Measurements from ENCODE around the gene SRSF4.

The SRSF4 gene

DNA sequence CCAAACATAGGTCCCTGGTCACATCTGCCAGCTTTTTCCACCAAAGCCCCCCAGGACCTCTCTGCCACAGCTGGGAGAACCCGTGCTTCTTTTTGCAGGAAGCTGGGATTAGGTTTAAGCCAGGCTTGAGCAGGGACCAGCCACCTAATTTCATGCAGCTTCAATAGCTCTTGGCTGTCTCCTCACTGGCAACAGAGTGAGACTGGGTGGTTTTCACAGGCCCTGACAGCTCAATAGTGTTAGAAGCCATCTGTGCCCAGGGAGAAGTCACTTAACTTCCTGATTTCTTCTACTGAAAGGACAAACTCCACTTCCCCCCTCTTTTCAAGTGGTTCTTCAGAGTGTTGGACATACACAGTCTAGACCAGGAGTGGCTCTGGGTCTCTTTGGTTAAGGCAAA is 20.4 kb upstream of the SRSF4 start:
- in situ Hi-C loops (cut with MboI; ENCODE audit: low sequenced_read_pairs), result loop anchor here (10.0 kb wide), 1 partner anchor 317 kb away; no protein-coding TSS in a partner anchor

GRCh38 chr1:29201595-29202051 is 19.9 kb upstream of the SRSF4 start:
- in situ Hi-C loops (cut with MboI; ENCODE audit: low sequenced_read_pairs), result loop anchor here (10.0 kb wide), 1 partner anchor 317 kb away; no protein-coding TSS in a partner anchor

- in situ Hi-C loops (cut with MboI; ENCODE audit: low sequenced_read_pairs), result loop anchor here (10.0 kb wide), 1 partner anchor 316 kb away; no protein-coding TSS in a partner anchor
These were observed 19.4 kb upstream of the SRSF4 start for GRCh38 chr1:29200906-29201594.

DNA sequence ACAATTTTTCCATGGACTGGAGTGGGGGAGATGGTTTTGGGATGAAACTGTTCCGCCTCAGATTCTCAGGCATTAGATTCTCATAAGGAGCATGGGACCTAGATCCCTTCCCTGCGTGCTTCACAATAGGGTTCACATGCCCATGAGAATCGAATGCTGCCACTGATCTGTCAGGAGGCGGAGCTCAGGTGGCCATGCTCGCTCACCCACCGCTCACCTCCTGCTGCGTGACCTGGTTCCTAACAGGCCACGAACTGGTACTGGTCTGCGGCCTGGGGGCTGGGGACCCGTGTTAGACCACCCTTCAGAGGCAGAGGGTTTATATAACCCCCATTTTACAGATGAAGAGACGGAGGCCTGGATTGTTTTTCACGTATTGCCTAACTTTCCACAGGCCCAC is 16.3 kb upstream of the SRSF4 start:
- in situ Hi-C loops (cut with MboI; ENCODE audit: low sequenced_read_pairs), result loop anchor here (25.0 kb wide), 1 partner anchor 411 kb away; no protein-coding TSS in a partner anchor

DNA sequence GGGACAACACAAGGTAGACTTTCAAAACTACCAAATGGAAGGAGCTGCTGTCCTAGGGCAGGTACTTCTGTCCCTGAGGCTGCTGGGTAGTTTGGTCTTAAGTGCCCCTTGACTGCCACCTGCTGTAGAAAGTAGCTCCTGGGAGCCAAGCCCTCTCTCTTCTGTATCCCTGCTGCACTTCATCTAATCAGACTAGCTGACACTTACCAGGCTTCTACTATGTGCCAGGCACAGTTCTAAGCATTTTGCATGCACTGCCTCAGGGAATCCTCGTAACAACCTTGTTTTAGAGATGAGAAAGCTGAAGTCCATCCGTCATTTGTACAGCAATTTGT is 15.9 kb upstream of the SRSF4 start:
- in situ Hi-C loops (cut with MboI; ENCODE audit: low sequenced_read_pairs), result loop anchor here (25.0 kb wide), 1 partner anchor 410 kb away; no protein-coding TSS in a partner anchor

- in situ Hi-C loops (cut with MboI; ENCODE audit: low sequenced_read_pairs), result loop anchor here (25.0 kb wide), 1 partner anchor 410 kb away; no protein-coding TSS in a partner anchor
These were observed 15.3 kb upstream of the SRSF4 start for GRCh38 chr1:29196863-29197589.

GRCh38 chr1:29195881-29196291 is 14.2 kb upstream of the SRSF4 start:
- in situ Hi-C loops (cut with MboI; ENCODE audit: low sequenced_read_pairs), result loop anchor here (25.0 kb wide), 1 partner anchor 409 kb away; no protein-coding TSS in a partner anchor

DNA sequence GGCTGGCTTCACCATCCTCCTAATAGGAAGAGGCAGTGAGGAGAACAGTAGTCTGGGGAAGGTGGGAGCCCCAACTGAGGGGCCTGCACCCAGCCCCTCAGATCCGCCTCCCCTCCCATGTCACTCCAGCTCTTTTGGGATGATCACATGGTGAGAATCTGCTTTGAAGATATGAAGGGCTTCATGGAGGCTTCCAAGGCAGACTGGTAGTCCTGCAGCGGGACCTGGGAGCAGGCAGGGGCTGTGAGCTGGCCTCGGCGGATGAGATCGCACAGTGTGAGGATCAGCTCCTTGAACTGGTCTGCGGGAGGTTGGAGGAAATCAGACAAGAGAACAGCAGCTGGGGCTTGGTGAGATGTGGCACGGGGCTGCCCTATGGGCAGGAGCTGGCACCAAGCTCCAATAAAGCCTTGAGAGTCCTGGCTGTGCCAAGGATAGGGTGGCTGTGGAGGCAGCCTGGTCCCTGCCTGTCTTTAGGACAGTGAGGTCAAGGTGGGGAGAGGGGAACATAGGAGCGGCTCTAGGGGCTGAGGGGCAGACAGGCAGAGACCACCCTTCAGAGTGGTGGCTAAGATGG is 12.3 kb upstream of the SRSF4 start:
- in situ Hi-C loops (cut with MboI; ENCODE audit: low sequenced_read_pairs), result loop anchor here (25.0 kb wide), 1 partner anchor 407 kb away; no protein-coding TSS in a partner anchor

DNA sequence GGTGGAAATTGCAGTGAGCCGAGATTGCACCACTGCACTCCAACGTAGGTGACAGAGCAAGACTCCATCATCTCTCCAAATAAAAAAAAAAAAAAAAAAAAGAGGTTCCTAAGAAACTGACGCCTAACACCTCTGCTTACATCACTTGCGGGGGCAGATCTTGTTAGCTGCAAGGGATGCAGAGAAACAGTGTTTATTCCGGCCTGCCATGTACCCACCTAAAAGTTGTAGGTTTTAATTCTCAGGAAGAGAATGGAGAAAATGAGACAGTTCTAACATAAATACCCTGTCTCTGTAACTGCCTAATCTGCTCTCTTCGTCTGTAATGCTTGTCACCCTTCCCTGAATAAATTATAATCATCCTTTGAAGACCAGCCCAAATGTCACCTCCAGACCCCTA is 9.0 kb upstream of the SRSF4 start:
- in situ Hi-C loops (cut with MboI; ENCODE audit: low sequenced_read_pairs), result loop anchor here (25.0 kb wide), 1 partner anchor 403 kb away; no protein-coding TSS in a partner anchor

DNA sequence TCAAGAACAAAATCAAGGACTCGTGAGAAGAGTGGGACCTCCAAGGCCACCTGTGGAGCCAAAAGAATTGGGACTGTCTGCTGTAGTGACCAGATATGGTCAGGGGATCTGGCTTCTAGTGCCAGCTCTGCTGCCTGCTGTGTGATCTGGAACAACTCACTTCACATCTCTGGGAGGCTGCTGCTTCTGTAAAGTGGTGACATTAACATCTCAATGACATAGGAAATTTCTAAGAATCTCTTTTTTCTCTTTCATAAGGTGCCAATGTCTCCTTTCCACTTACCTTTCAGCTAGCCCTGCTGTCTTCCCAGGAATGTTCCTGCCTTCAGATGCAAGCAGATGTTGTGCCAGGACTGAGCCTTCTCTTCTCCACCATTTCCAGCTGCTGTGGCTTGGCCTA is 5.0 kb upstream of the SRSF4 start:
- in situ Hi-C loops (cut with MboI; ENCODE audit: low sequenced_read_pairs), result loop anchor here (25.0 kb wide), 1 partner anchor 399 kb away; no protein-coding TSS in a partner anchor

DNA sequence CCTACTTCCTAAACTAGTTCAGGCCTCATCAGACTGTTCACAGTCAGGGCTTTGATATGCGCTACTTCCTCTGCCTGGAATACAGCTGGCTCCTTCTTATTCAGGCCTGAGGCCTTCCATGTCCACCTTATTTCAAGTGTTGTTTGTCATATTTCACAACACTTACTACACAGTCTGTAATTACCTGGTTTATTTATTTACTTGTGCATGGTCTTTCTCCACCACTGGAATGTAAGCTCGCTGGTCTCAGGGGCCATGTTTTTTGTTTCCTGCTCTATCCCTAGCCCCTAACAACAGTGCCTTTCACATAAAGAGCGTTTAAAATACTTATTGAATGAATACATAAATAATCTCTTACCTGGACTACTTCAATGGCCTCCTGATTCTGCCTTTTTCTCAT is 4.6 kb upstream of the SRSF4 start:
- in situ Hi-C loops (cut with MboI; ENCODE audit: low sequenced_read_pairs), result loop anchor here (25.0 kb wide), 1 partner anchor 399 kb away; no protein-coding TSS in a partner anchor

DNA sequence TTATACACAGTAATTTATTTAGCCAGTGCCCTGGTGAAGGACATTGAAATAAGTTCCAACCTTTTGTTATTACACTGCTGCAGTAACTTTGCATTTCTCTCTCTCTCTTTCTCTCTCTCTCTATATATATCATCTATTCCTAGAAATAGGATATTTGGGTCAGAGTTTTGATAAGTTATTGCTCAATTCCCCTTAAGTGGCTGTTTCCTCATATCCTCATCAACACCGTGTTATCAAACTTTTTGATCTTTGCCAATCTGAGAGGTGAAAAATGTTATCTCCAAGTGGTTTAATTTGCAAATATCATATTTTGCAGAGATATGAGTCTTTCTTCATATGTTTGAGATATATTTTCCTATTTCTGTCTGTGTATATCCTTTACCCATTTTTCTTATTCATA is 1.6 kb upstream of the SRSF4 start:
- in situ Hi-C loops (cut with MboI; ENCODE audit: low sequenced_read_pairs), result loop anchor here (25.0 kb wide), 1 partner anchor 396 kb away; no protein-coding TSS in a partner anchor

DNA sequence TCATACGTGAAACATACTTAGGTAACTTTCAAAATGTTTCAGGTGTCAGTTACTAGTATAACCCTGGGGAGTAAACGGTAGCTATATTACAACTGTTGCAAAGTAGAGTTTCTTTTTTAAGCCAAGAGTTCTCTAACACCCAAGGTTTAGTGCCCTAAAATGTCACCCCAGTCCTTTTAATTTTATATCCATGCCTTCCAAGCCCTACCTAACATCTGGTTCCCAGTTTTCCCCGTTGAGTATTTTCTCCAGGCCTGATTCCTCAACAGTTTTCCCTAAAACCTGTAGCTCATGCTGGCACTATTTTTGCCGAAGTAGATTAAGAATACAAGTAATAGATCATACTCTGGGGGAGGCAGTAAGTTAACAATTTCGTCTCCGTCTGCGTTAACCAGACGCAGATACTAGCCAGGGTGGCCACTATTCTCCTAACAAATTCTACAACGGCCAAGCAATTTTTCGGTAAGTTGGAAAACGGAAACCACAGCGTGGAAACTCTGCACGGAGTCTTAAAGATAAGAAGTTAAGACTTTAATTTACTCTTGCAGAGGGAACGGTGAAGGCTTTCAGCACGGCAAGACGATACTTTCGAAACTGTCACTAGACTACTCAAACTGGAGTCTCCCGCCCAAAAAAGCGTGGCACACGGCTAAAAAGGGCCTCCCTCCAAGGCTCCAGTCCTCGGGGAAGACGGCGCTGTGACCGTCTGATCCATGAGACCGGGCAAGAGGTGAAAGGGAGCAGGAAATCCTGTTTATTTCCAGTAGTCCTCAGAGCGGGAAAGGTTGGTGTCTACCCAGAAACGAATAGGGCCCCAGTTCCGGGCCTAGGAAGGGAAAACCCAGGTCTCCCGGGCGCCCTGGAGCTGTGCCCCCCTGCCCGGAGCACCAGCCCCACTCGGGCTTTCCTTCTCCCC is 945 bp downstream of the SRSF4 start:
- in situ Hi-C loops (cut with MboI; ENCODE audit: low sequenced_read_pairs), result loop anchor here (25.0 kb wide), 1 partner anchor 393 kb away; no protein-coding TSS in a partner anchor

- in situ Hi-C loops (cut with MboI; ENCODE audit: low sequenced_read_pairs), result loop anchor here (25.0 kb wide), 1 partner anchor 392 kb away; no protein-coding TSS in a partner anchor
These were observed 2.0 kb downstream of the SRSF4 start for GRCh38 chr1:29179641-29180184.

- in situ Hi-C loops (cut with MboI; ENCODE audit: low sequenced_read_pairs), result loop anchor here (25.0 kb wide), 1 partner anchor 390 kb away; no protein-coding TSS in a partner anchor
These were observed 4.5 kb downstream of the SRSF4 start for GRCh38 chr1:29177022-29177705.

- in situ Hi-C loops (cut with MboI; ENCODE audit: low sequenced_read_pairs), result loop anchor here (25.0 kb wide), 1 partner anchor 389 kb away; no protein-coding TSS in a partner anchor
These were observed 5.1 kb downstream of the SRSF4 start for GRCh38 chr1:29176576-29176975.

GRCh38 chr1:29172415-29172939 is 9.2 kb downstream of the SRSF4 start:
- in situ Hi-C loops (cut with MboI; ENCODE audit: low sequenced_read_pairs), result no loop called here

GRCh38 chr1:29171521-29171920 is 10.2 kb downstream of the SRSF4 start:
- in situ Hi-C loops (cut with MboI; ENCODE audit: low sequenced_read_pairs), result no loop called here

DNA sequence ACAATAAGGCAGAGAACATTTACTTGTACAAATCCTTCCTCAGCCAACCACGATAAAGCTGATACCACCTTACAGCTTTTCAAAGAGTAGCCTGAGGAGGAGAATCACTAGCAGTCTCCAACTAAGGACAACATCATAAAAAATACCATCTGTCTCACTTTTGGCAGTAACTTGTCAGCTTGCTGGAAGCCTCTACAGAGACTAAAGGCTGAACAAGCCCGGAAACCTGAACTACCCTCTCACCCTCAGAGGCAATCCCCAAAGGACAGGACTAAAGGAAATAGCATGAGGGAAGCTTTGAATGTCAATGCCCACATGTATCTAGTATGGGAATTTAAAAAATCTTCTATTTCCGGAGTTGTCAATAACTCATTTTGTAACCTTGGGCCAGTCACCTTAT is 10.6 kb downstream of the SRSF4 start:
- in situ Hi-C loops (cut with MboI; ENCODE audit: low sequenced_read_pairs), result no loop called here

All from HL-60/S4 treated with phorbol 12-myristate 13-acetate at 8.2 ng/mL for 4 days and 3 days (cell line).